K562 (cell line): ENCODE data around the gene RESP18. TPM values are rescaled to one million over a fixed set of nuclear protein-coding genes. Genes with fewer than 3 reads are reported as not detected.

Experiments
- ATF7 ChIP-seq: fragments of 450-650 bp; IDR thresholded peaks from 2 replicates; pipeline ENCODE4 v1.7.1; 2014; ENCODE audit warnings: mild to moderate bottlenecking, moderate library complexity
- ELK1 ChIP-seq: sonication (generic); formaldehyde crosslinking; IDR thresholded peaks from 2 replicates; pipeline ENCODE4 v1.8.1; 2022; ENCODE audit warnings: missing genetic modification reagents
- ESRRA ChIP-seq: fragments of 450-650 bp; IDR thresholded peaks from 2 replicates; pipeline ENCODE4 v1.6.1; 2014; ENCODE audit warnings: low read depth, mild to moderate bottlenecking, moderate library complexity, borderline replicate concordance
- FOXJ2 ChIP-seq: fragments of 200-800 bp; sonication (Bioruptor generic); IDR thresholded peaks from 2 replicates; pipeline ENCODE4 v1.6.1; 2016; ENCODE audit warnings: missing genetic modification characterization, missing compliant biosample characterization
- FOXP4 ChIP-seq: sonication (generic); formaldehyde crosslinking; IDR thresholded peaks from 2 replicates; pipeline ENCODE4 v1.8.0; 2022; ENCODE audit warnings: mild to moderate bottlenecking, missing genetic modification reagents, borderline replicate concordance
- GTF2A2 ChIP-seq: IDR thresholded peaks from 2 replicates; pipeline ENCODE4 v1.6.1; 2016; ENCODE audit warnings: mild to moderate bottlenecking, missing genetic modification characterization, missing compliant biosample characterization
- HMG20B ChIP-seq: fragments of 250-450 bp; sonication (Bioruptor Pico); IDR thresholded peaks from 2 replicates; pipeline ENCODE4 v1.5.0; 2021; ENCODE audit warnings: mild to moderate bottlenecking
- KLF1 ChIP-seq: fragments of 450-650 bp; IDR thresholded peaks from 2 replicates; pipeline ENCODE4 v1.6.1; 2016; ENCODE audit warnings: missing genetic modification characterization, missing compliant biosample characterization
- MTA1 ChIP-seq: fragments of 450-650 bp; IDR thresholded peaks from 2 replicates; pipeline ENCODE4 v1.6.1; 2017; ENCODE audit warnings: borderline replicate concordance
- MTA3 ChIP-seq: fragments of 450-650 bp; formaldehyde crosslinking; IDR thresholded peaks from 2 replicates; pipeline ENCODE4 v1.6.1; 2017; ENCODE audit warnings: mild to moderate bottlenecking, borderline replicate concordance
- PCBP2 ChIP-seq: fragments of 200-400 bp; formaldehyde crosslinking; IDR thresholded peaks from 2 replicates; pipeline ENCODE4 v1.6.1; 2018; ENCODE audit warnings: low read length, low read depth, mild to moderate bottlenecking, moderate library complexity; ENCODE audit not compliant: poor library complexity, severe bottlenecking
- PURB ChIP-seq: sonication (generic); formaldehyde crosslinking; IDR thresholded peaks from 2 replicates; pipeline ENCODE4 v1.9.0; 2021; ENCODE audit warnings: low read depth, mild to moderate bottlenecking, missing genetic modification reagents
- SMARCA4 ChIP-seq: fragments of 450-650 bp; IDR thresholded peaks from 2 replicates; pipeline ENCODE4 v1.6.1; 2016
- SNRNP70 ChIP-seq: fragments of 200-400 bp; formaldehyde crosslinking; optimal IDR thresholded peaks from 2 replicates; pipeline ENCODE3; 2017; ENCODE audit warnings: low read depth, low read length
- STAG1 ChIP-seq: sonication (generic); formaldehyde crosslinking; IDR thresholded peaks from 2 replicates; pipeline ENCODE4 v1.5.0; 2020; ENCODE audit warnings: missing genetic modification reagents, borderline replicate concordance
- ZFP91 ChIP-seq: sonication (generic); formaldehyde crosslinking; IDR thresholded peaks from 2 replicates; pipeline ENCODE4 v1.8.0; 2022; ENCODE audit warnings: mild to moderate bottlenecking, missing genetic modification reagents
- polyA plus RNA-seq, 8 experiments: library from polyadenylated mRNA; depleted of rRNA in 4 of 8; stranded (reverse) in 5 of 8; unstranded in 3 of 8; fragments of >200 nt; fragmentation: Nextera tagmentation in 2 of 8; fragmentation: Illumina TruSeq in 1 of 8; extraction: Ambion mirVana in 2 of 8; extraction: Trizol in 1 of 8; gene quantifications; 2 replicates each; pipeline versions ENCODE4 v1.2.1 to v1.2.3, GENCODE V29; 2011 to 2014; ENCODE audit warnings: inconsistent platforms in 1 of 8, missing spikeins in 1 of 8
- total RNA-seq, 7 experiments: library from RNA; depleted of rRNA in 6 of 7; stranded (reverse); fragments of >200 nt in 6 of 7; fragmentation: Illumina TruSeq in 2 of 7; extraction: Trizol in 2 of 7; gene quantifications; 2 replicates each; pipeline versions ENCODE4 v1.2.1 to v1.2.3, GENCODE V29; 2011 to 2021; ENCODE audit warnings: low replicate concordance in 1 of 7
- TF ChIP-seq, protein P1 (sequence below): fragments of 150-350 bp; conservative IDR thresholded peaks from 2 replicates; pipeline ENCODE4 v1.6.1; 2014; ENCODE audit warnings: low read length
- TF ChIP-seq, protein P2 (sequence below): fragments of 250-450 bp; sonication (Bioruptor Pico); IDR thresholded peaks from 2 replicates; pipeline ENCODE4 v1.4.0; 2020; ENCODE audit warnings: mild to moderate bottlenecking, moderate library complexity

Gene RESP18
- total and polyA plus RNA-seq, 9 of the 15 experiments (the other 6 are each of a cell fraction or from before 2014, with no cell fraction given) = not detected

GRCh38 chr2:219294356-219295351 is 37.9 kb downstream of the RESP18 start (continued):
- TF ChIP-seq ESRRA (peak; percentile 63; the same call in 1 of the 2 replicates), ATF7 (peak; percentile 76; the same call in 1 of the 2 replicates), ZFP91 (no peak), SMARCA4 (0 out of 2 replicates have a peak, but pooled peaks have one; percentile 21), HMG20B (CRISPR knock-in tag) (no peak), STAG1 (no peak), SNRNP70 (no peak), GTF2A2 (no peak), MTA3 (0 out of 2 replicates have a peak, but pooled peaks have one; percentile 75), PCBP2 (no peak), FOXP4 (no peak), FOXJ2 (tag) (no peak), KLF1 (tag) (peak; percentile 74), ELK1 (CRISPR knock-in tag) (no peak), PURB (CRISPR knock-in tag) (no peak), MTA1 (peak; percentile 46; the same call in 1 of the 2 replicates)
- TF ChIP-seq, protein P1, sequence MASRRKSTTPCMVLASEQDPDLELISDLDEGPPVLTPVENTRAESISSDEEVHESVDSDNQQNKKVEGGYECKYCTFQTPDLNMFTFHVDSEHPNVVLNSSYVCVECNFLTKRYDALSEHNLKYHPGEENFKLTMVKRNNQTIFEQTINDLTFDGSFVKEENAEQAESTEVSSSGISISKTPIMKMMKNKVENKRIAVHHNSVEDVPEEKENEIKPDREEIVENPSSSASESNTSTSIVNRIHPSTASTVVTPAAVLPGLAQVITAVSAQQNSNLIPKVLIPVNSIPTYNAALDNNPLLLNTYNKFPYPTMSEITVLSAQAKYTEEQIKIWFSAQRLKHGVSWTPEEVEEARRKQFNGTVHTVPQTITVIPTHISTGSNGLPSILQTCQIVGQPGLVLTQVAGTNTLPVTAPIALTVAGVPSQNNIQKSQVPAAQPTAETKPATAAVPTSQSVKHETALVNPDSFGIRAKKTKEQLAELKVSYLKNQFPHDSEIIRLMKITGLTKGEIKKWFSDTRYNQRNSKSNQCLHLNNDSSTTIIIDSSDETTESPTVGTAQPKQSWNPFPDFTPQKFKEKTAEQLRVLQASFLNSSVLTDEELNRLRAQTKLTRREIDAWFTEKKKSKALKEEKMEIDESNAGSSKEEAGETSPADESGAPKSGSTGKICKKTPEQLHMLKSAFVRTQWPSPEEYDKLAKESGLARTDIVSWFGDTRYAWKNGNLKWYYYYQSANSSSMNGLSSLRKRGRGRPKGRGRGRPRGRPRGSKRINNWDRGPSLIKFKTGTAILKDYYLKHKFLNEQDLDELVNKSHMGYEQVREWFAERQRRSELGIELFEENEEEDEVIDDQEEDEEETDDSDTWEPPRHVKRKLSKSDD = no peak
- TF ChIP-seq, protein P2, sequence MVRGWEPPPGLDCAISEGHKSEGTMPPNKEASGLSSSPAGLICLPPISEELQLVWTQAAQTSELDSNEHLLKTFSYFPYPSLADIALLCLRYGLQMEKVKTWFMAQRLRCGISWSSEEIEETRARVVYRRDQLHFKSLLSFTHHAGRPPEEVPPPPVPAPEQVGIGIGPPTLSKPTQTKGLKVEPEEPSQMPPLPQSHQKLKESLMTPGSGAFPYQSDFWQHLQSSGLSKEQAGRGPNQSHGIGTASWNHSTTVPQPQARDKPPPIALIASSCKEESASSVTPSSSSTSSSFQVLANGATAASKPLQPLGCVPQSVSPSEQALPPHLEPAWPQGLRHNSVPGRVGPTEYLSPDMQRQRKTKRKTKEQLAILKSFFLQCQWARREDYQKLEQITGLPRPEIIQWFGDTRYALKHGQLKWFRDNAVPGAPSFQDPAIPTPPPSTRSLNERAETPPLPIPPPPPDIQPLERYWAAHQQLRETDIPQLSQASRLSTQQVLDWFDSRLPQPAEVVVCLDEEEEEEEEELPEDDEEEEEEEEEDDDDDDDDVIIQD (CRISPR knock-in tag) = no peak
